K562 (cell line): Measurements from ENCODE around the gene EMC10. TPM values are rescaled to one million over a fixed set of nuclear protein-coding genes. Genes with fewer than 3 reads are reported as not detected.

ENCODE experiments used
- ELK1 ChIP-seq: sonication (generic); formaldehyde crosslinking; IDR thresholded peaks from 2 replicates; pipeline ENCODE4 v1.8.1; 2022; ENCODE audit warnings: missing genetic modification reagents
- KAT2B ChIP-seq: IDR thresholded peaks from one replicate; pipeline ENCODE4 v1.6.1; 2012; ENCODE audit warnings: low read depth, mild to moderate bottlenecking, control low read depth, inconsistent platforms, low read length, moderate library complexity
- NFE2L1 ChIP-seq: fragments of 450-650 bp; IDR thresholded peaks from 2 replicates; pipeline ENCODE4 v1.6.1; 2016; ENCODE audit warnings: missing genetic modification characterization, low read depth, mild to moderate bottlenecking, missing compliant biosample characterization, moderate library complexity, borderline replicate concordance
- REST ChIP-seq, 2 experiments: fragments of 450-650 bp; formaldehyde crosslinking in 1 of 2; IDR thresholded peaks; 2 replicates each; pipeline versions ENCODE4 v1.4.0 to v1.6.1; 2014 to 2020; ENCODE audit warnings: mild to moderate bottlenecking in 2 of 2, borderline replicate concordance in 1 of 2, low read depth in 1 of 2
- TAL1 ChIP-seq: fragments of 450-650 bp; IDR thresholded peaks from 2 replicates; pipeline ENCODE4 v1.6.1; 2016; ENCODE audit warnings: mild to moderate bottlenecking
- ZBTB17 ChIP-seq: fragments of 450-650 bp; formaldehyde crosslinking; IDR thresholded peaks from 2 replicates; pipeline ENCODE4 v1.4.0; 2020; ENCODE audit warnings: mild to moderate bottlenecking
- ZNF174 ChIP-seq: fragments of 250-450 bp; sonication (Bioruptor Pico); IDR thresholded peaks from 2 replicates; pipeline ENCODE4 v1.4.0; 2020; ENCODE audit warnings: mild to moderate bottlenecking
- ZNF407 ChIP-seq: fragments of 450-650 bp; IDR thresholded peaks from 2 replicates; pipeline ENCODE4 v1.6.1; 2016; ENCODE audit warnings: low read depth
- ZNF551 ChIP-seq: fragments of 250-450 bp; sonication (Bioruptor Pico); IDR thresholded peaks from 2 replicates; pipeline ENCODE4 v1.5.0; 2021; ENCODE audit warnings: mild to moderate bottlenecking, moderate library complexity
- ZNF76 ChIP-seq: fragments of 250-450 bp; sonication (Bioruptor Pico); IDR thresholded peaks from 2 replicates; pipeline ENCODE4 v1.4.0; 2020; ENCODE audit warnings: mild to moderate bottlenecking, moderate library complexity, borderline replicate concordance
- polyA plus RNA-seq, 8 experiments: library from polyadenylated mRNA; depleted of rRNA in 4 of 8; stranded (reverse) in 5 of 8; unstranded in 3 of 8; fragments of >200 nt; fragmentation: Nextera tagmentation in 2 of 8; fragmentation: Illumina TruSeq in 1 of 8; extraction: Ambion mirVana in 2 of 8; extraction: Trizol in 1 of 8; gene quantifications; 2 replicates each; pipeline versions ENCODE4 v1.2.1 to v1.2.3, GENCODE V29; 2011 to 2014; ENCODE audit warnings: inconsistent platforms in 1 of 8, missing spikeins in 1 of 8
- total RNA-seq, 7 experiments: library from RNA; depleted of rRNA in 6 of 7; stranded (reverse); fragments of >200 nt in 6 of 7; fragmentation: Illumina TruSeq in 2 of 7; extraction: Trizol in 2 of 7; gene quantifications; 2 replicates each; pipeline versions ENCODE4 v1.2.1 to v1.2.3, GENCODE V29; 2011 to 2021; ENCODE audit warnings: low replicate concordance in 1 of 7

Gene EMC10
- total and polyA plus RNA-seq, 9 of the 15 experiments (the other 6 are each of a cell fraction or from before 2014, with no cell fraction given): 1.4 to 46.0 (median 13.1) TPM

GRCh38 chr19:50476224-50476906 is at the start of gene EMC10, which contains the start of gene GARIN5A (continued):
- no peak for TF ChIP-seq REST (IDR thresholded peaks at IDR 0.05; ENCODE audit: borderline replicate concordance)
- TF ChIP-seq REST (CRISPR knock-in tag; IDR thresholded peaks at IDR 0.05; ENCODE audit: low read depth): no peak
- no peak for TF ChIP-seq NFE2L1
- TF ChIP-seq KAT2B: no peak
- no peak for TF ChIP-seq ELK1 (CRISPR knock-in tag)
- TF ChIP-seq ZNF407: no peak
- TF ChIP-seq ZNF76 (CRISPR knock-in tag): no peak
- no peak for TF ChIP-seq TAL1
- TF ChIP-seq ZNF551 (CRISPR knock-in tag): no peak
- no peak for TF ChIP-seq ZNF174 (CRISPR knock-in tag)
- TF ChIP-seq ZBTB17 (CRISPR knock-in tag): no peak
